GDM1 (cell line): Measurements from ENCODE around the gene SLC30A1.
"Not testable (repeated sequence)": the region's sequence is repeated elsewhere in the genome, so short reads cannot be mapped to it uniquely, and the experiment has no call there.

Experiments used
- DNase-seq: peaks from one replicate; lab custom pipeline; 2025; lab: John Stamatoyannopoulos, UW

Gene SLC30A1, protein sequence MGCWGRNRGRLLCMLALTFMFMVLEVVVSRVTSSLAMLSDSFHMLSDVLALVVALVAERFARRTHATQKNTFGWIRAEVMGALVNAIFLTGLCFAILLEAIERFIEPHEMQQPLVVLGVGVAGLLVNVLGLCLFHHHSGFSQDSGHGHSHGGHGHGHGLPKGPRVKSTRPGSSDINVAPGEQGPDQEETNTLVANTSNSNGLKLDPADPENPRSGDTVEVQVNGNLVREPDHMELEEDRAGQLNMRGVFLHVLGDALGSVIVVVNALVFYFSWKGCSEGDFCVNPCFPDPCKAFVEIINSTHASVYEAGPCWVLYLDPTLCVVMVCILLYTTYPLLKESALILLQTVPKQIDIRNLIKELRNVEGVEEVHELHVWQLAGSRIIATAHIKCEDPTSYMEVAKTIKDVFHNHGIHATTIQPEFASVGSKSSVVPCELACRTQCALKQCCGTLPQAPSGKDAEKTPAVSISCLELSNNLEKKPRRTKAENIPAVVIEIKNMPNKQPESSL

GRCh38 chr1:211578640-211579439 is at the start of gene SLC30A1:
TSS of gene SLC30A1 (minus strand) at chr1:211579161. CDS start at chr1:211578612, 549 bp downstream.
- peak; percentile 96 for DNase-seq

DNA sequence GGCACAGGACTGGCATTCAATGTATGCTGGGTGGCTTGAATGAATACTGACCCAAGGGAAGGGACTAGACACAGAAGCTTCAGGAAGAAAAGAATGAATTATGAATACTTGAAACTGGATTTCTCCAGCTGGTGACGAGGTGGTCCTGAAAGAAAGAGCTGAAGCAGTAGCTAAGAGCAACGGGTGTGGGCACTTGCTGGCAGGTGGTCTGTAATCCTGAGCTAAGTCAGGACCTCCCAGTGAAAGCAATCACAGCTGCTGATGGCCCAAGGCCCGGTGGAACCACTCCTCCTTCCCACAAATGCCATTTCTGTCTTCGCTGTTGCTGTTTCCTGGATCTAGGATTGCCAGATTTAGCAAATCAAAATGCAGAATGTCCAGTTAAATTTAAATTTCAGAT is 49.5 kb upstream of the SLC30A1 start:
- DNase-seq = no peak

GRCh38 chr1:211627259-211627658 is 48.3 kb upstream of the SLC30A1 start:
- DNase-seq = no peak

DNA sequence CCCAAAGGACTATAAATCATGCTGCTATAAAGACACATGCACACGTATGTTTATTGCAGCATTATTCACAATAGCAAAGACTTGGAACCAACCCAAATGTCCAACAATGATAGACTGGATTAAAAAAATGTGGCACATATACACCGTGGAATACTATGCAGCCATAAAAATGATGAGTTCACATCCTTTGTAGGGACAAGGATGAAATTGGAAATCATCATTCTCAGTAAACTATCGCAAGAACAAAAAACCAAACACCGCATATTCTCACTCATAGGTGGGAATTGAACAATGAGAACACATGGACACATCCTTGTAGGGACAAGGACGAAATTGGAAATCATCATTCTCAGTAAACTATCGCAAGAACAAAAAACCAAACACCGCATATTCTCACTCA is 46.9 kb upstream of the SLC30A1 start:
- not testable (repeated sequence) for DNase-seq

- peak; percentile 52 for DNase-seq
These were observed 46.1 kb upstream of the SLC30A1 start for GRCh38 chr1:211625040-211625439.

DNA sequence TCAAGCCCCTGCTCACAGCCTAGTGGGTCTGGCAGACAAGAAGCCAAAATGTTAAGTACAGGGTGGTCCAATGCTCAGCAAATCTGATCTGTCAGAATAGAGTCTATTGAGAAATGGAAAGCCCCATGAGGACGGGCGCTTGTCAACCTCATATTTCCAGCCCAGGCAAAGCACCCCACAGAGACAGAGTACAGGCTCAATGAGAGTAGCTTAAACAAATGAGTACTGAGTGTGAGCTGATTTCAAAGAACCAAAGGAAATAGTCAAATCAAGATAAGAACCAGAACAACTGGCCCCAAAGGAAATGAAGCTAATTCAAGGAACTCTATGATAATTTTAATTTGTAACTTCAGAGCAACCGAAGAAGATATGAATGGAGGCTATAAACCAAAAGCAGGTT is 44.6 kb upstream of the SLC30A1 start:
- DNase-seq = no peak

- no peak for DNase-seq
These were observed 42.7 kb upstream of the SLC30A1 start for GRCh38 chr1:211621447-211622198.

- DNase-seq = no peak
These were observed 41.1 kb upstream of the SLC30A1 start for GRCh38 chr1:211620097-211620496.

GRCh38 chr1:211619033-211619996 is 40.4 kb upstream of the SLC30A1 start:
- DNase-seq = no peak

GRCh38 chr1:211616965-211617297 is 38.0 kb upstream of the SLC30A1 start:
- DNase-seq = no peak

GRCh38 chr1:211616231-211616964 is 37.4 kb upstream of the SLC30A1 start:
- DNase-seq = no peak

DNA sequence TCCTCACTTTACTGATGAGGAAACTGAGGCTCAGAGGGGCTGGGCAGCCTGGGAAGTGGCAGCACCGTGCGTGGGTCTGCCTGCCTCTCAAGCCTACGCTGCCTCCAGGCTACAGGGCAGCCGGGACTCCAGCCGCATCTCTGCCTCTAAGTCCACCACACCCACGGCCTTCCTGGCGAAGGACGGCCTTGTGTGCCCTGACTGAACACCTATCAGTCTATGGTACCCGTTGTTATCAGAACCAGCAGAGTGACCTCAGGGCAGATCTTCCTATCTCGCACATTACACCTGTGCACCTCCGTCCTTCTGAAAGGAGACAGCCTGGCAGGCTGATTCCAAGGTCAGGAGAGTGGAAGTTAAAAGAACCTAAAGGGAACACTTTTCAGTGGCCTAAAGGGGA is 35.7 kb upstream of the SLC30A1 start:
- no peak for DNase-seq

DNA sequence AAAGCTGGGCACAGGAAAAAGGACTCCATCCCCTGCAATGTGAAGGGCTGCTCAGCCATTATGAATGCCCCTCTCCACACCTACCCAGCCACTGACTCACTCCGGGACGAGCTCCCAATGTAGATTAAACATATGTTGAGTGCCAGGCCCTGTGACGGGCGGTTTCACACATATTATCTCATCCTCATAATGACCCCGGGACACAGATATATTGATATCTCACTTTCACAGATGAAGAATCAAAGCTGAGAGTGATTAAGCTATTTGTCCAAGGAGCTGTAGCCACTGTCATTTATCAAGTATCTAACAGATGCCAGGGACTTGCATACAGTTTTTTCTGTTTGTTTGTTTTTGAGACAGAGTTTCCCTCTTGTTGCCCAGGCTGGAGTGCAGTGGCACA is 35.0 kb upstream of the SLC30A1 start:
- DNase-seq = no peak

DNA sequence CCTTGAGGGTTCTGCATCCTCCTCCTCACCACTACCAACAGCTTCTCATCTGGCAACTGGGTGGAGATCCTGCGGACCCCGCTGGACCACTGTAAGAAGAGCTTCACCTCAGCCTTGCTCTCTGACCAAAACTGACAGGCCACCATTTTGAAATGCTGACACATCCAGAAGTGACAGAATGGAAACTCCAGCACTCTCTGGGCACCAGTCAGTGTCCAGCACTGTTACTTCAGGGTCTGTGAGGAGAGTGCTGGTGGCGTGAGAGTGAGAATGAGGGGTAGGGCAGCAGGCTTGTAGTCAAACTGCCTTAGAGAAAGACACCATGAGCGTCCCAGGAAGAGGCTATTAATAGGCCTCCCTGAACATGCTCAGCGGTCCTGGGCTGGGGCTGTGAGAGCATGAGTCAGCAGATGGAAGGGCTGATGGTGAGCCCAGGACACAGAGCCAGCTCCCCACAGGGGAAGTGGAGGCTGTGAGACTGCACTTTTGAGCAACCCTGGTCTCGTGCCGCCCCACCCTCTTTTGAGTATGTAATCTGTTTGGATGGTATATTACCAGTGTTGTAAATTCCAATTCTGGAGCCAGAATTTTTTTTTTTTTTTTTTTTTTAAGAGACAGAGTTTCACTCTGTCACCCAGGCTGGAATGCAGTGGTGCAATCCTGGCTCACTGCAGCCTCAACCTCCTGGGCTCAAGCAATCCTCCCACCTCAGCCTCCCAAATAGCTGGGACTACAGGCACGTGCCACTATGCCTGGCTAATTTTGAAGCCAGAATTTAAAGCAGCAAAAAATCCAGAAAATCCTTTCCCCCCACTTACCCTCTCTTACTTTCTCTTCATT is 34.4 kb upstream of the SLC30A1 start:
- peak; percentile 75 for DNase-seq

DNA sequence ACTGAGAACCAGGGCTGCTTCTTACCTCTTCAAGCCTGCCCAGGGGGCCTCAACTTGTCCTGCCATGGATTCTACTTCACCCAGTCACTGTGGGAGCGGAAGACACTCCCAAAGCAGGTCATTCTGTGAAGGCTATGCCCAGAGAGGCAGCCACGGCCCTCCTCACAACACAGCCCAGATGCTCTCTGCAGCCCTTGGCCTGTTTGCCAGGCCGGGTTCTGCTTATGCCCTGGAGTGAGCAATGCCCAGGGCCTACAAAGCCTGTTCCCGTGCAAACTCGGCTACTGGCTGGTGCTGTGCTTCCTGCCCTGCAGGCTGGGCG is 33.8 kb upstream of the SLC30A1 start:
- DNase-seq = no peak

- DNase-seq = no peak
These were observed 32.9 kb upstream of the SLC30A1 start for GRCh38 chr1:211611818-211612217.

DNA sequence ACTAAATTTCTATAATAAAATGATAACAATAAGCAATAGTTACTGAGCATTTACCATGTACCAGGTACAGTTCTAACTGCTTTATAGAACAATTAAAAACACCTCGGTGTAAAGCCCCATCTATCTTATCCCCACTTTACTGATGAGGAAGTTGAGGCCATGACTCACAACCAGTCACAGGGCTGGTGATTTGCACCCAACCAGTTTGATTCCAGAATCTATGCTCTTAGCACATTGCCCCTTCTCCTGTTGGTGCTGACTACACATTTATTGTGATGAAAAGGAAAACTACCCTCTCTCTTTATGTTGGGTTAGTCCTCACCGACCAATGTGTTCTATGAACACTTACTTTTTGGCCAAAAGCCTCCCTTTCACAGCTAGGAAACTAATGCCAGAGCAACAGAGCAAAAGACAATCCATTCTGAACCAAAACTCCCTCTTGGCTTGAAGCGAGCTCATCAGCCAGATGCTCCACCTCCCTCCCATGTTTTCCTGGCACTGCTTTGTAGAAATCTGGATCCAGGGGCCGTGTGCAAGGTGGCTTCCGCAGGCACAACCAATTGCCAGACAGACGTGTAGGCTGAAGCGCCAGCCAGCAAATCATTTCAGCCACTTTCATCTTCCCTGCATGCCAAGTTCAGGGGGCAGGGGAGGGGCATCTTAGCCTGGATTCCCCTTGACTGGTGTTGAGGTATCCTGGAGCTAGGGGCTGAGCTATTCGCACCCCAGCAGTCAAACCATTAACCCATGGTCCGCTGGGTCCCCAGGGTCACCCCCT is 32.0 kb upstream of the SLC30A1 start:
- no peak for DNase-seq

DNA sequence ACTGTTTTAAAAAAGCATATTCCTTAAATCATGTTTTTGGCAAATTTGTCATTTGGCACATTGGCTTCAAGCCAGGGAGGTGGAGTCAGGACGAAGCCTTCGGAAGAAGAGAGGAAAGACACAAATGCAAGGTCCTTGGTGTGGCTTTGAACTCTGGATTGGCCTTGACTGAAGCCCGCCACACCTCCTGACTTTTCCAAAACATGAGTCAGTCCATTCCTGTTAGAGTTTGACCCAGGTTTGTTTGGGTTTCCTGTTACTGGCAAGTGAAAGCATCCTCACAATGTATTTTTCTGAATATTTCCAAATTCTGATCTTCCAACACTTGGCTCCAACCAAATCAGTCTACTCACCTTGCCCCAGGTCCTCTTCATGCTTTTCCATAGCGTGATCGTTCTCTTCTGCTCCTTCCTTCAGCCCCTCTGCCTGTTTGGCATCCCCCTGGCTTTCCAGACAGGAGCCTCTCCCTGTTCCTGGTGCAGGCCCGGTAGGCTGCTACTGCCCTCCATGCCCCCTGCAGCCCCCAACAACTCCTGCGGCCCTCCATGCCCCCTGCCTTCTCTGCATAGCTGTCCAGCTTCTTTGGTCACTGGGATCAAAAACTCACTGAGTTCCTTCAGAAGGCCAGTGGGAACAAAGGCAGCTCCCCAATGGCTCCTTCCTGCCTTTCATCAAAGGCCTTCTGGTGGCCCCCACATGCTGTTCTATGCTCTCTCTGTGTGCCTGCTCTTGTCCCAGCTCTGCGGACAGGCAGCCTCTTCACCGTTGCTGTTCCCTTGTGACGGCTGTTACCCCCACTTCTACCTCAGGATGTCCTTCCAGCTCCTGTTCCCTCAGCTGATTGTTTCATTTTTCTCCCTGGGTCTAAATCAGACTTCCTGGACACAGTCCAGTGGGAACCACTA is 30.4 kb upstream of the SLC30A1 start:
- no peak for DNase-seq
